Left ventricle myocardium inferior (tissue), 1 donor: ENCODE measurements around the gene THSD8. TPM values are rescaled to one million over a fixed set of nuclear protein-coding genes. Genes with fewer than 3 reads are reported as not detected.

ENCODE experiments used
- DNase-seq: peaks from one replicate; pipeline ENCODE4 v3.0.0-alpha.2; 2020
- H3K27ac ChIP-seq: fragments of 200-600 bp; replicated peaks from 2 replicates; pipeline ENCODE4 v1.8.0; 2021
- H3K27me3 ChIP-seq: fragments of 200-600 bp; 2 replicates; pipeline ENCODE4 v1.8.0; 2021; ENCODE audit warnings: low read depth
- H3K36me3 ChIP-seq: fragments of 200-600 bp; 2 replicates; pipeline ENCODE4 v1.8.0; 2021
- H3K4me1 ChIP-seq: fragments of 200-600 bp; 2 replicates; pipeline ENCODE4 v1.8.0; 2021
- H3K4me3 ChIP-seq: fragments of 200-600 bp; 2 replicates; pipeline ENCODE4 v1.8.0; 2021; ENCODE audit warnings: mild to moderate bottlenecking, moderate library complexity
- H3K9me3 ChIP-seq: fragments of 200-600 bp; replicated peaks from 2 replicates; pipeline ENCODE4 v1.8.0; 2021
- intact Hi-C: fragments of 100-400 bp; cut with micrococcal nuclease; formaldehyde crosslinking; loops from one replicate; pipeline ENCODE4 v1.11.0; 2022
- total RNA-seq: library from RNA; stranded (reverse); fragmentation: NEBNext Ultra II Directional; extraction: Animal tissue kit (Norgen Biotek cat#: 25700); gene quantifications from one replicate; pipeline ENCODE4 v1.2.1, GENCODE V29; 2021
- TF ChIP-seq, protein P1 (sequence below): fragments of 200-600 bp; IDR thresholded peaks from 2 replicates; pipeline ENCODE4 v1.8.0; 2021; ENCODE audit warnings: antibody characterized with exemption, mild to moderate bottlenecking, borderline replicate concordance
- donor health status: DM: no; HTN: yes; CAD: no; lungs with severe emphysema.

THSD8 gene
- total RNA-seq, 1 donor from 2014 or later, result 2.7 TPM

- TF ChIP-seq, protein P1, sequence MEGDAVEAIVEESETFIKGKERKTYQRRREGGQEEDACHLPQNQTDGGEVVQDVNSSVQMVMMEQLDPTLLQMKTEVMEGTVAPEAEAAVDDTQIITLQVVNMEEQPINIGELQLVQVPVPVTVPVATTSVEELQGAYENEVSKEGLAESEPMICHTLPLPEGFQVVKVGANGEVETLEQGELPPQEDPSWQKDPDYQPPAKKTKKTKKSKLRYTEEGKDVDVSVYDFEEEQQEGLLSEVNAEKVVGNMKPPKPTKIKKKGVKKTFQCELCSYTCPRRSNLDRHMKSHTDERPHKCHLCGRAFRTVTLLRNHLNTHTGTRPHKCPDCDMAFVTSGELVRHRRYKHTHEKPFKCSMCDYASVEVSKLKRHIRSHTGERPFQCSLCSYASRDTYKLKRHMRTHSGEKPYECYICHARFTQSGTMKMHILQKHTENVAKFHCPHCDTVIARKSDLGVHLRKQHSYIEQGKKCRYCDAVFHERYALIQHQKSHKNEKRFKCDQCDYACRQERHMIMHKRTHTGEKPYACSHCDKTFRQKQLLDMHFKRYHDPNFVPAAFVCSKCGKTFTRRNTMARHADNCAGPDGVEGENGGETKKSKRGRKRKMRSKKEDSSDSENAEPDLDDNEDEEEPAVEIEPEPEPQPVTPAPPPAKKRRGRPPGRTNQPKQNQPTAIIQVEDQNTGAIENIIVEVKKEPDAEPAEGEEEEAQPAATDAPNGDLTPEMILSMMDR, result no peak
- intact Hi-C loops, result no loop called here
- H3K27me3 ChIP-seq, result peaks cover 100% of the 10 kb centered on the region
Measured at GRCh38 chr19:12836529-12836863, 34.6 kb downstream of the THSD8 start.

DNA sequence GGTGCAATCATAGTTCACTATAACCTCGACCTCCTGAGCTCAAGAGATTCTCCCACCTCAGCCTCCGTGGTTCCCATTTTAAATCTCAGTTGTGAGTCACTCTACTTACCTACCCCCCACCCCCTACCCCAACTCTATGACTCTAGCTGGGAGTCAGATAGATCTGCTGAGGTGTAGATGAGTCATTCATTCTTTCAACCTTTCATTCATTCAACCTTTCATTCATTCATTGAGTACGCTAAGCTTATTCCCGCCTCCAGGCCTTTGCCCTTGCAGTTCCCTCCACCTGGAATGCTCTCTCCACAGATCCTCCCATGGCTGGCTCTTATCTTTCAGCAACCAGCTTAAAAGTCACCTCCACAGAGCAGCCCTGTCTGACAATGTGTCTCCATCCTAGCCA is 35.4 kb downstream of the THSD8 start:
- Histone ChIP-seq H3K4me3 (no peak overlapping the region), H3K27me3 (peaks cover 100% of the 10 kb centered on the region), H3K9me3 (no peaks in the 10 kb centered on the region), H3K36me3 (no peaks in the 10 kb centered on the region), H3K4me1 (peaks cover 44% of the 10 kb centered on the region), H3K27ac (no peak overlapping the region)
- intact Hi-C loops, result no loop called here
- DNase-seq, result no peak
- TF ChIP-seq, protein P1, result no peak

More at GRCh38 chr19:12836529-12836863, 34.6 kb downstream of the THSD8 start:
- no peak for DNase-seq
- Histone ChIP-seq H3K36me3 (no peaks in the 10 kb centered on the region), H3K4me1 (peaks cover 44% of the 10 kb centered on the region), H3K27ac (no peak overlapping the region), H3K9me3 (no peaks in the 10 kb centered on the region), H3K4me3 (no peak overlapping the region)

DNA sequence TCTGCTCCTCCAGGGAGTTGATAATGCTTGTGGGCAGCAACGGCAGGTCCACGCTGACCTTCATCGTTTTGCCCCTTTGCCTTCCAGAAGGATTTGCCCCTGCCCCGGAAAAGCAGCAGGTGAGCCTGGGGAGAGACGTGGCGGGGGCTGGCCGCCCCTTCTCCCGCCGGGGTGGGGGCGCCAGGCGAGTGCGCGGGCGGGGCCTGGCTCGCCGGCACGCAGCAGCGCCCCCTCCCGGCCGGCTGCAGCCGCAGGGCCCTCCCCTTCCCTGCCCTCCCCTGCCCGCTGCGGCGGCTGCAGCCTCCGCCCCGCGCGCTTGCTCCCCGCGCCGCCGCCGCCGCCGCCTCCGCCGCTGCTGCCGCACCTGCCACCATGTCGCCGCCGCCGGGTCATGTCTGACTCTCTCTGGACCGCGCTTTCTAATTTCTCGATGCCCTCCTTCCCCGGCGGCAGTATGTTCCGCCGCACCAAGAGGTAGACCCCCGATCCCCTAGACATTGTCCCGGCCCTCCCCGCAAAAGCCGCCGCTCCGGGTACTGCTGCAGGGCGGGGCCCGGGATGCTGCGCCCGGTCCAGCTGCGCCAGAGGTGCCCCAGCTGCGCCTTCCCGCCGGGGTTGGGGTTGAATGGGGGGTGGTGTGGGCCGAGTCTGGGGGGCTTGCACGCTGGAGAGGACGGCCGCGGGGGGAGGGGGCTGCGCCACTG is 36.5 kb downstream of the THSD8 start, which contains the start of gene MAST1:
Gene MAST1 (plus strand): TSS at position 334 of the 704 bp plus-strand sequence. CDS start 58 bp downstream, at position 392.
- peak within 1 kb of the TSS; percentile 54 for H3K4me3 ChIP-seq
- intact Hi-C loops, result no loop called here

DNA sequence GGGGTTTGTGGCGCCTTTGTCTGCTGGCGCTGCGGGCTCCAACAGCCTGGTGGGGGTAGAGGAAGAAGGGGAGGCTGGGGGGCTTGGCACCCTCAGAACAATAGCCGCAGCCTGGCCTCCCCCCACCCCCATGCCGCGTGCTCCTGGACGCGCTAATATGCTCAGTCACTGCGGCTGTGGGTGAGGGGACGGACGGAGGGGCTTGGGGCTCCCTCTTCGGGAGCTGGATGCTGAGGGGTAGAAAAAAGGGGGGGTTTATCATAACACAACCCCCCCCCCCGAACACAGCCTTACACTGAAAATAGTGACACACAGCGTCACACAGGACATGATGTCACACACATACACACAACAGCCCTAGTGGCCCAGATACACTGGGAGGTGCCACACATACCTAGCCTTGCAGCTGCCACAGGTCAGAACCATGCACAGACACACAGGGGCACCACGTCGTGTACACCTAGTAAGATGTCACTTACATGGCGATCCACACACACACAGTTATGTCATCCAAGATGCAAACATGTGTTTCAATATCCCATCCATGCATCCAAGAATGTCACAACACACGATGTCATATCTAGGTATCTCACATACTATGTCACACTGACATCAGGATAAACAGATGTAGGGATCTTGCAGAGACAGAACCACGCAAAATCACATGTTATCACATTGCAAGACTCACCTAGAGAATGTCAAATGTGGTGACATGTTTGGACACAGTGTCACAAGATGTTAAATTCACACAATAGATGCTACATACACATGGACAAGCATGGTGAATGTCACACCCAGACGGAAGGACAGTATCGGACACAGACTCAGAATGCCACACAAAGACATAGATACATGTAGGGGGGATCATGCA is 37.3 kb downstream of the THSD8 start:
- peak overlapping the region; percentile 54 for H3K4me3 ChIP-seq
- no peak for DNase-seq
- intact Hi-C loops, result no loop called here
- H3K9me3 ChIP-seq, result no peaks in the 10 kb centered on the region
- no peaks in the 10 kb centered on the region for H3K36me3 ChIP-seq
- TF ChIP-seq, protein P1, result no peak
- H3K4me1 ChIP-seq, result peaks cover 26% of the 10 kb centered on the region
- no peak overlapping the region for H3K27ac ChIP-seq
- peaks cover 100% of the 10 kb centered on the region for H3K27me3 ChIP-seq

More for the DNA sequence above, 36.5 kb downstream of the THSD8 start, which contains the start of gene MAST1:
- Histone ChIP-seq H3K27ac (no peak within 1 kb of the TSS), H3K36me3 (no peaks in the 10 kb centered on the region), H3K27me3 (peaks cover 100% of the 10 kb centered on the region), H3K4me1 (peaks cover 33% of the 10 kb centered on the region), H3K9me3 (no peaks in the 10 kb centered on the region)
- TF ChIP-seq, protein P1, result peak; percentile 63
- no peak for DNase-seq

- H3K4me3 ChIP-seq, result peak overlapping the region; percentile 43
- peak; percentile 25 for DNase-seq
- H3K36me3 ChIP-seq, result no peaks in the 10 kb centered on the region
- intact Hi-C loops, result loop anchor here (5.0 to 10.0 kb wide), 2 partner anchors 33 to 76 kb away; partner anchors contain the start of gene RNASEH2A
- peaks cover 24% of the 10 kb centered on the region for H3K4me1 ChIP-seq
- H3K27ac ChIP-seq, result no peak overlapping the region
- H3K9me3 ChIP-seq, result no peaks in the 10 kb centered on the region
- H3K27me3 ChIP-seq, result peaks cover 98% of the 10 kb centered on the region
- TF ChIP-seq, protein P1, result no peak
Measured at GRCh38 chr19:12840091-12841079, 38.5 kb downstream of the THSD8 start.
